Left lung (tissue), 10 donors: ENCODE measurements around the gene DAAM2. TPM values are rescaled to one million over a fixed set of nuclear protein-coding genes. Genes with fewer than 3 reads are reported as not detected.

Experiments used
- ATAC-seq: fragments of 200-7000 bp; cut with Tn5 transposase; one replicate; pipeline ENCODE4 v1.9.1; 2020; ENCODE audit warnings: moderate library complexity
- DNase-seq, 4 donors: peaks; one replicate each; pipeline ENCODE4 v3.0.0-alpha.2; 2013 to 2020
- H3K27ac ChIP-seq, 2 donors: fragments of 200-600 bp; sonication (generic) in 1 of 2; one replicate each; pipeline versions ENCODE4 v1.5.0 to v1.8.0; 2020 to 2021
- H3K27me3 ChIP-seq, 2 donors: fragments of 200-600 bp; sonication (generic) in 1 of 2; one replicate each; pipeline versions ENCODE4 v1.5.0 to v1.8.0; 2020 to 2021
- H3K36me3 ChIP-seq, 2 donors: fragments of 200-600 bp; sonication (generic) in 1 of 2; one replicate each; pipeline versions ENCODE4 v1.5.0 to v1.8.0; 2020 to 2021
- H3K4me1 ChIP-seq, 2 donors: fragments of 200-600 bp; one replicate each; pipeline ENCODE4 v1.8.0; 2021
- H3K4me3 ChIP-seq, 2 donors: fragments of 200-600 bp; sonication (generic) in 1 of 2; one replicate each; pipeline versions ENCODE4 v1.5.0 to v1.8.0; 2020 to 2021; ENCODE audit warnings: mild to moderate bottlenecking in 1 of 2
- H3K9me3 ChIP-seq, 2 donors: fragments of 200-600 bp; sonication (generic) in 1 of 2; one replicate each; pipeline versions ENCODE4 v1.5.0 to v1.8.0; 2020 to 2021
- CTCF ChIP-seq, 2 donors: fragments of 200-600 bp; sonication (generic) in 1 of 2; IDR thresholded peaks; one replicate each; pipeline versions ENCODE4 v1.5.0 to v1.8.0; 2021; ENCODE audit warnings: antibody characterized with exemption in 2 of 2
- intact Hi-C, 2 donors: fragments of 100-400 bp; cut with DNase I; formaldehyde crosslinking; loops; one replicate each; pipeline versions ENCODE4 v1.11.2 to v1.14.2; 2022
- polyA plus RNA-seq, 6 donors: library from polyadenylated mRNA; unstranded; fragments of 120-200 nt; gene quantifications; one replicate each; pipeline ENCODE4 v1.2.1, GENCODE V29; 2013; ENCODE audit not compliant: insufficient read length in 6 of 6
- total RNA-seq, 2 donors: library from RNA; stranded (reverse); fragmentation: NEBNext Ultra II Directional; extraction: Animal tissue kit (Norgen Biotek cat#: 25700); gene quantifications; one replicate each; pipeline ENCODE4 v1.2.1, GENCODE V29; 2021
- donor health status: DM: no; HTN: yes; CAD: no.
- donor health status: DM: no; HTN: no; CAD: no.

The DAAM2 gene
- total and polyA plus RNA-seq, 8 donors = 28.8 to 67.6 (median 39.9) TPM

DNA sequence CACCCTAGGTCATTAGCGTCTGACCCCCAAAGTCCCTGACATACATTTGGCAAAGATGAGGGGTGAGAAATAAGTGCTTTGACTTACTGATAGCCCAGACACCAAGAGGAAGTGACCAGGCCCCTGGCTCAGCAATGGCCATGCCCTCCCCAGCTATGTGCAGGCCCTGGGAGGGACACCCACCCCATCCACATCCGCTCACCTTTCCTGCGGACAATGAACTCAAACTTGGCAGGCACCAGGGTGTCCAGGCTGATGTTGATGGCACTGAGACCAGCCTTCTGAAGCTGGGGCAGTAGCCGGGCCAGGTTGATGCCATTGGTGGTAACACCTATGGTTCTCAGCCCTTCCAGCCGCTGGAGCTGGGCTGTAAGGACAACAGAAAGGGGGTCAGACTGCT lies 123.7 kb downstream of the DAAM2 start:
- no peaks in the 10 kb centered on the region for H3K27me3 ChIP-seq
- H3K27ac ChIP-seq = no peak overlapping the region
- H3K36me3 ChIP-seq = peaks cover 0 to 41% of the 10 kb centered on the region in 2 donors
- intact Hi-C loops = no loop called here
- no peak overlapping the region for H3K4me3 ChIP-seq
- ATAC-seq (no peak), DNase-seq (no peak)
- H3K9me3 ChIP-seq = no peaks in the 10 kb centered on the region
- no peaks in the 10 kb centered on the region for H3K4me1 ChIP-seq
- TF ChIP-seq CTCF (IDR thresholded peaks at IDR 0.05) = no peak

DNA sequence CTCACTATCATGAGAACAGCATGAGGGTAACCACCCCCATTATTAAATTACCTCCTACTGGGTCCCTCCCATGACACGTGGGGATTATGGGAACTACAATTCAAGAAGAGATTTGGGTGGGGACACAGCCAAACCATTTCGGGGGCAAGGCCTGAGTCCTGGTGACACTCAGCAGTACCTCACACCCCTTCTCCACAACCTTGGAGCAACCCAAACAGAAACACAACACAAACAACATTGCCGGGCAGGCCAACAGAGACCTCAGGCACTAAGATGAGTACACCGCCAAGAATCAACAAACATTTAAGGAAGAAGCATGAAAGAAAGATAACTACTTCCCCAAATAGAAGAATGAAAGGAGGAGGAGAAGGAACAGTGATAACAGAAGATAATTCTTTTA lies 125.2 kb downstream of the DAAM2 start:
- Histone ChIP-seq H3K27me3 (no peaks in the 10 kb centered on the region), H3K36me3 (peaks cover 0 to 41% of the 10 kb centered on the region in 2 donors), H3K9me3 (no peaks in the 10 kb centered on the region), H3K4me1 (no peaks in the 10 kb centered on the region), H3K27ac (no peak overlapping the region), H3K4me3 (no peak overlapping the region)
- ATAC-seq (no peak), DNase-seq (no peak)
- intact Hi-C loops = no loop called here
- TF ChIP-seq CTCF (IDR thresholded peaks at IDR 0.05) = no peak

- DNase-seq (no peak), ATAC-seq (no peak)
- Histone ChIP-seq H3K4me1 (no peaks in the 10 kb centered on the region), H3K27me3 (no peaks in the 10 kb centered on the region), H3K27ac (no peak overlapping the region), H3K4me3 (no peak overlapping the region), H3K36me3 (peaks cover 0 to 42% of the 10 kb centered on the region in 2 donors), H3K9me3 (no peaks in the 10 kb centered on the region)
- TF ChIP-seq CTCF (IDR thresholded peaks at IDR 0.05) = no peak
- intact Hi-C loops = no loop called here
Observed at GRCh38 chr6:39917981-39918380, 125.8 kb downstream of the DAAM2 start.

DNA sequence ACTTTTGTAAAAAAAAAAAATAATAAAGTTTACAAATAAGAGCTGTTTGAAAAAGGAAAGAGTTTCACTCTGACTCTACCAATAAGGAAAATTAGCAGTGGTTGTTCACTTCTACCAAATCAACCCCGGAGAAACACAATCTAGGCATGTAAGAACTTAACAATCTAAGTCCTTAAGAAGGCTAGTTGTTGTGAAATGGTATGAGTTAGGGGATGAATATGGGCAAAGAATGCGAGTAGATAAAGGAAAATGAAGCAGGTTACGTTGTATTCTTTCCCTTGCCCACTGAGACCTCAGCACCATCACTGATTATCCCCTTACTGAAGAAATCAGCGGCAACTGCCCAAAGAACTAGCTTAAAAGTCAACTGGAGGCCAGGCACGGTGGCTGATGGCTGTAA lies 126.7 kb downstream of the DAAM2 start:
- no peak overlapping the region for H3K27ac ChIP-seq
- TF ChIP-seq CTCF (IDR thresholded peaks at IDR 0.05) = no peak
- no peaks in the 10 kb centered on the region for H3K27me3 ChIP-seq
- ATAC-seq = no peak
- peaks cover 0 to 44% of the 10 kb centered on the region in 2 donors for H3K36me3 ChIP-seq
- no peaks in the 10 kb centered on the region for H3K9me3 ChIP-seq
- no peaks in the 10 kb centered on the region for H3K4me1 ChIP-seq
- intact Hi-C loops = no loop called here
- H3K4me3 ChIP-seq = no peak overlapping the region
- no peak for DNase-seq

DNA sequence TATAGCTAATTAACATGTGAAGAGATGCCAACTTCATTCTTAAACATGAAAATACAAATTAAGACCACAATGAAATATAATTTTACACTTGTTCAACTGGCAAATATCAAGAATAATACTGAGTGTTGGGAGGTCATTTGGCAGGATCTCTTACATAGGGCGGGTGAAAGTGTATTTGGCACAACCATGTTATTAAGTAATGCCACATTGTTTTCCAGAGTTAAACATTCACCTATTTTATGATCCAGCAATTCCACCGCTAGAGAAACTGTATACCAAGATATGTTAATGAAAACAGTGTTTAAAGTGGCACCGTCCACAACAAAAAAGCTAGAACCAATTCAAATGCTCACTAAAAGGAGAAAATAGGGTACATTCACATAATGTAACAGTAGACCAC lies 128.0 kb downstream of the DAAM2 start:
- peaks cover 0 to 45% of the 10 kb centered on the region in 2 donors for H3K36me3 ChIP-seq
- no peaks in the 10 kb centered on the region for H3K4me1 ChIP-seq
- no peaks in the 10 kb centered on the region for H3K9me3 ChIP-seq
- H3K27me3 ChIP-seq = no peaks in the 10 kb centered on the region
- H3K27ac ChIP-seq = no peak overlapping the region
- no peak overlapping the region for H3K4me3 ChIP-seq
- intact Hi-C loops = no loop called here
- no peak for ATAC-seq
- no peak for TF ChIP-seq CTCF (IDR thresholded peaks at IDR 0.05)
- DNase-seq = no peak
